Measurements from ENCODE around the gene ZNF526. TPM values are rescaled to one million over a fixed set of nuclear protein-coding genes. Genes with fewer than 3 reads are reported as not detected.

Gene ZNF526, protein sequence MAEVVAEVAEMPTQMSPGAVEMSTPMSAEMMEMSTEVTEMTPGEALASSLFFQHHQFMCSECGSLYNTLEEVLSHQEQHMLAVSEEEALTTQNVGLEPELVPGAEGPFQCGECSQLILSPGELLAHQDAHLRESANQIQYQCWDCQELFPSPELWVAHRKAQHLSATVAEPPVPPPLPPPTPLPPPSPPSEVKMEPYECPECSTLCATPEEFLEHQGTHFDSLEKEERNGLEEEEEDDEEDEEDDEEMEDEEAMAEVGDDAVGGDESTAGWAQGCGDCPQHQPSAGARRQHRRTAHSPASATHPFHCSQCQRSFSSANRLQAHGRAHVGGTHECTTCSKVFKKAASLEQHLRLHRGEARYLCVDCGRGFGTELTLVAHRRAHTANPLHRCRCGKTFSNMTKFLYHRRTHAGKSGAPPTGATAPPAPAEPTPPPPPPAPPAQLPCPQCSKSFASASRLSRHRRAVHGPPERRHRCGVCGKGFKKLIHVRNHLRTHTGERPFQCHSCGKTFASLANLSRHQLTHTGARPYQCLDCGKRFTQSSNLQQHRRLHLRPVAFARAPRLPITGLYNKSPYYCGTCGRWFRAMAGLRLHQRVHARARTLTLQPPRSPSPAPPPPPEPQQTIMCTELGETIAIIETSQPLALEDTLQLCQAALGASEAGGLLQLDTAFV
- total RNA-seq (2022; extraction: Qiagen RNA extraction; ENCODE audit: low read depth) = 13.2 to 22.4 TPM (median 19.7 TPM) in 5 replicates

DNA sequence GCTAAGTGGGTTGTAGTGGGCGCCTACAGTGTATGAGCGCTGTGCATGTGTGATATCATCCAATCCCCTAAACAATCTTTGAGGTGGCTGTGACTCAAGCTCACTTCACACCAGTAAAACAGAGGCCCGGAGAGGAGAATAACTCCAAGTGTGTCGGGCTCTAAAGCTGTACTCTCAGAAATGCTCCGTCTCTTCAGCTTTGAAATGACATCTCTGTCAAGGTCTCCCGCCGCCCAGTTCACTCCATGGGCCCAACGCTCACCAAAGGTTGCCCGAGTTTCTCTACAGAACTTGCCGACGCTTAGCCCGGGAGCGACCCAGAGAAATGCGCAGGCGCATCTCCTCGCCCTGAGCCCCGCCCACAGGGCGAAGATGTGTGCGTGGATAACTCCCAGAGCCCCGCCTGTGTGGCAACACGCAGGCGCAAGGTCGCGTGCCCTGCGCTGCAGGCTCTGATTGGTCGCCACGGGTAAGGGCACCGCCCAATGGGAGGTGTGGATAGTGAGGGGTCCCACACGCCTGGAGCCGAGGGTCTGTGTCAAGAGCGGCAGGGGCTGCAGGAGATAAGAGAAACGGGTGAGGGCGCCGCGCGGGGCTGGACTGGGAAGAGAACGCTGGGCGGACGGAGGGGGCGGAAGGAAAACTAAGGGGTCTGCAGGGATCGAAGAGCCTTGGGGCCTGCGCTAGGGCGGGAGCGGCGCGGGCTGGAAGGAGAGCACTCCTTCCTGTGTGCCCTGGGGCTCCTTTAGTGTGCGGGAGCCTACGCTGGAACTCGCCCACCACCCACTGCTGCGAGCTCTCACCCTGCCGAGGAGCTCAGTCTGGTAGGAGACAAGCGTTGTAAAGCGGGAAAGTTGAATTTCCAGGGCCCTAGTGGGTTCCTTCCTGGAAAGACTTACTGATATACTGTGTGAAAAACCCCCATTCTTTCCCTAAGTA is at the start of gene ZNF526:
TSS of gene ZNF526 (plus strand) at position 501 of the 939 bp plus-strand sequence. CDS start 4,092 bp downstream, outside the sequence.

DNA sequence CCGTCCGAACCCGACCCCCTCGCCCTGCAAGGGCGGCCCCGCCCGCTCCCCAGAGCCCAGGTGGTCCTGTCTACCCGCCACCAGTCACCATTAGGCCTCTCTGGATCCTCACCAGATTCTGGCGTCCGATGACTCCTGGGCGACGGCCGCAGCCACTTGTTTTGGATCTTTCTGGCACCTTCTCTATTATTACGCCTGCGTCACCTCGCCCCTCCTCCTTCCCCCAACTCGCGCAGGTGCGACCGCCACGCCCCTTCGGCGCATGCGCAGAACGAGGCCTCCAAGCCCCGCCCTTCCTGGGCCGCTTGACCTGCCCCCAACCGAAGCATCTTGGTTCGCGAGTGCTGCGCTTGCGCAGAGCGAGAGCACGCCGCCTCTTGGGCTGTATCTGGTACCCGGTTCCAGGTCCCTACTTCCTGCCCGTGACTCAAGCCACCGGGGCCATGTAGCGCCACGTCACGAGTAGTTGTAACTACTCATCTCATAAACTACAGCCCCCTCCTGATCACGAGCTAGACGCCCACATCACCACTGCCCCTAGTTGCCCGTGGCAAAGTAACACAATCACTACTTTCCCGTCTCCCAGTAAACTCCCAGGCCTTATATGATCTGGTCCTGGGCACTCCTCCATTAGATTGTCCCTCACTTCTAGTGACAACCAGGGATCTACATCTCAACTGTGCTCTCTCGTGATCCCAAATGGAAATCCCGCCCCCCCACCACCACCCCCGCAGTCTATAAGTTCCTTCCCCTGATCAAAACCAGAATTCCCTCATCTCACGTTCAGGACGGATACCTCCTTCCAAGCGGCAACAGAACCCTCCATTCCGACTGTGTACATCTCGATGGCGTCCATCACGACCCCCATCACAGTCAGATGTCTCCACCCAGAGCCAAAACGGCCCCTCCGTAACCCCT is 2.3 kb upstream of the ZNF526 start, which contains the start of gene DEDD2:
TSS of gene DEDD2 (minus strand) at position 158 of the 918 bp plus-strand sequence. CDS start 670 bp downstream, outside the sequence.

DNA sequence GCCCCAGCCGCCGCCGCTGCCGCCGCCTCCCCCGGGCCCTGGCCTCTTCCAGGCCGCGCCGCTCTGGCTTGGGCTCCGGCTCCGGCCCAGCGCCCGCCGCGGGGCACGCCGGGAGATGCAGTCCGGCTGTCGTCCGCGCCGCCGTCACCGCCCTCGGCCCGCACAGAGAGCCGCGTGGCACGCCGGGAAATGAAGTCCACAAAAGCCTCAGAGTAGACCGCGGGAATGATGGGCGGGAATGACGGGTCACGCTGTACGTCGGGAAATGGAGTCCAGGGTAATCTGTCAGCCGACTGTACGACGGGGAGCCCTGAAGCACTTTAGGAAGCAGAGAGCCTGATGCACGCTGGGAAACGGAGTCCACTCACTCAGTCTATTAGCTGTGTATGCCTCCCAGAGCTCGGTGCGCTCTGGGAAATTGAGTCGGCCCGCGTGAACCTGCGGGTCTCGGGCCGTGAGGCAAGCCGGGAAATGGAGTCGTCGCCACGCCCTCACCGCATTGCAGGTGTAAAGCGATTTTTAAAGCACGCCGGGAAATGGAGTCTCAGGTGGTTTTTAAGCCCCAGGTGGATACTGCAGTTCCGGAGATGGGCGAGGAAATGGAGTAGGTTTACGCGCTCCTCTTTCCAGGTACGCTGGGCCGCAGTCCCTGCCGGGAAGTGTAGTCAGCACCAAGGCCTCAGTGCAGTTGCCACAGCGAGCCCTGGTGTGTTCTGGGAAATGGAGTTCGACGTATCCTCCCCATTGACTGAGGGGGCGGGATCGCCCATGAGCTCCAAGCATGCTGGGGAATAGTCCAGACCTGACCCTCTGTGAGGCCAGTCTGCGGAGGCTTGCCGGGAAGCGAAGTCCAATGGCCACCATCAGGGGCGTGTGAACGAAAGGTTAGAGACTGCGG is 22.6 kb downstream of the ZNF526 start, which contains the start of gene GSK3A:
TSS of gene GSK3A (minus strand) at position 91 of the 898 bp plus-strand sequence. CDS start 137 bp downstream, outside the sequence.

DNA sequence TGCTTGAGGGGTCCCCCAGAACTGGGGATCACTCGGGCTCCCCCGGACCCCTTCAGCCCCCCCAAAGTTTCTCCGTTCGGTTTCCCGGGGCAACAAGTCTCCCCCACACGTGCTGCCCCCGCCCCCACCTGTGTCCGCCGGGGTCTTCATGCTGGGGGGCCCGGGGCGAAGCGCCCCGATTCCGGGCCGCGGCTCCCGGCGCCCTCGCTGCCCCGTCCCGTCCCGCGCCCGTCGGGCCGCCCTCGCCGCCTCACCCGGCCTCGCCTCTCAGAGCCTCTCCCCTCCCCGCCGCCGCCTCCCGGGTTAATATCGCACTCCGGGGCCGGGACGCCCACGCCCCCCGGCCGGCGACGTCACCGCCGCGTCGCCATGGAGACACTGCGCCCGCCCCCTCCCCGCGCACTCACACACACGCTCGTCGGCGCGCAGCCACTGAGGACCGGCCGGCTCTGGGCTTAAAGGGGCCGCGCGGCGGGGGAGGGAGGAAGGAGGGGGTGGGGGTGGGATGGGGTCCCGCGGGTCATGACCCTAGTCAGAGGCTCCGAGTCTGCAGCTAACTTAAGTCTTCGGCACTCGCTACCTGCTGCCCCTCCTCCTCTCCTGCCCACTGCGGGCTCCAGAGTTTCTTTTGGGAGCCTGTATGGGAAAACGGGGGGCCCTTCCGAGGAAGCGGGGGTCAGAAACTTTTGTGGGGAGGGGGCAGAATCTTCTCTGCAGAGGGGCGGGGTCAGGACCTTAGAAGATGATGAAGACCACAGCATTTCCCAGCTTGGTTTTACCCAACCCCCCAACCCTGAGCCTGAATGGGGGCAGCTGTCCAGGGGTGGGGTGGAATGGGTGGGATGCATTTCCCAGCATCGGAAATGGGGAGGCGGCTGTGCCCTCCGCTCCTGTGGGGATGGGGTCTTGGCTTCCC is 35.0 kb downstream of the ZNF526 start, which contains the start of gene ERF:
TSS of gene ERF (minus strand) at position 279 of the 916 bp plus-strand sequence. CDS start at position 150, 129 bp downstream.

DNA sequence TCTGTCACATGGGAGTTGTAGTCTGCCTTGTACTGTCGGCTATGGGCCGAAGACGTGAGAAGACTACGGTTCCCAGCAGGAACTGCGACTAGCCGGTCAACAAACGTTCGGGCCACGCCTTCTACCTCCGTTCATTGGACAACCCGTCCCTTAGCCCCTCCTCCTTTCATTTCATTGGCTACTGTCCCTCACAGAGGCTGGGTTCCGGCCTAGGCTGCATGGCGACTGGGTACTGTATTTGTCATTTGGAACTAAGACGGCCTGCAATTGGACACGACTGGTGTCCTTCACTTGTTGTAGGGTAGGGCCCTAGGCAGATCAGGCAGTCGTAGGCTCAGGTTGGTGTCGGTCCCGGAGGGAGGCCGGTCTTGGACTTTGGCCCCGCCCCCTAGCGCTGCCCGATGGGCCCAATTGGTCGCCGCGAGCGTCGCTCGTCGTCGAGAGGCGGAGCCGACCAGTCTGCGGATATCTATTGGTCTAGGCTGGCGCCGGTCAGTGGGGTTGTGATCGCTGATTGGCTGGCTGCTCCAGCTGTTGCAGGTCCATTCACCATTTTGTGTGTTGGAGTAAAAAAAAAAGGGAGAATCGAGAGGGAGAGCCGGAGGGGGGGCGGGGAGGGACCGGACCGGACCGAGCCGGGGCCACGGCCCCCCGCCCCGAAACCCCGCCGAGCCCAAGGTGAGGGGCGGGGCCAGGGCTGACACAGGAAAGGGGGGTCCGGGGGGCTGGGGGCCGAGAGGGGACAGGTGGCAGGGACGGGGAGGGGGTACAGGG is 48.8 kb downstream of the ZNF526 start, which contains the start of gene CIC:
TSS of gene CIC (plus strand) at position 549 of the 774 bp plus-strand sequence. CDS start 2,532 bp downstream, outside the sequence.

Other genes with a start within 250 kb of the ZNF526 start
- gene ATP1A3, start 226.1 kb upstream of the ZNF526 start, total RNA-seq (2022; extraction: Qiagen RNA extraction; ENCODE audit: low read depth) = 2.0 to 6.2 TPM (median 5.0 TPM) in 5 replicates
- 0.21 to 1.0 TPM (median 0.60 TPM) in 5 replicates for gene GRIK5, start 150.1 kb upstream of the ZNF526 start, total RNA-seq (2022; extraction: Qiagen RNA extraction; ENCODE audit: low read depth)
- 21.8 to 39.4 TPM (median 36.5 TPM) in 5 replicates for gene ZNF574, start 144.1 kb upstream of the ZNF526 start, total RNA-seq (2022; extraction: Qiagen RNA extraction; ENCODE audit: low read depth)
- gene POU2F2, start 87.9 kb upstream of the ZNF526 start, total RNA-seq (2022; extraction: Qiagen RNA extraction; ENCODE audit: low read depth) = 0.14 to 1.2 TPM (median 0.41 TPM) in 5 replicates
- gene DEDD2, start 2.6 kb upstream of the ZNF526 start, total RNA-seq (2022; extraction: Qiagen RNA extraction; ENCODE audit: low read depth) = 43.1 to 88.7 TPM (median 75.9 TPM) in 5 replicates
- 99.0 to 169 TPM (median 161 TPM) in 5 replicates for gene GSK3A, start 22.3 kb downstream of the ZNF526 start, total RNA-seq (2022; extraction: Qiagen RNA extraction; ENCODE audit: low read depth)
- 110 to 131 TPM (median 125 TPM) in 5 replicates for gene ERF, start 34.8 kb downstream of the ZNF526 start, total RNA-seq (2022; extraction: Qiagen RNA extraction; ENCODE audit: low read depth)
- 26.5 to 63.0 TPM (median 56.8 TPM) in 5 replicates for gene CIC, start 48.9 kb downstream of the ZNF526 start, total RNA-seq (2022; extraction: Qiagen RNA extraction; ENCODE audit: low read depth)
- gene PRR19, start 81.8 kb downstream of the ZNF526 start, total RNA-seq (2022; extraction: Qiagen RNA extraction; ENCODE audit: low read depth) = 3.5 to 4.9 TPM (median 3.7 TPM) in 5 replicates
- gene PAFAH1B3, start 82.3 kb downstream of the ZNF526 start, total RNA-seq (2022; extraction: Qiagen RNA extraction; ENCODE audit: low read depth) = 111 to 154 TPM (median 141 TPM) in 5 replicates
- 2.5 to 3.9 TPM (median 3.2 TPM) in 5 replicates for gene TMEM145, start 93.0 kb downstream of the ZNF526 start, total RNA-seq (2022; extraction: Qiagen RNA extraction; ENCODE audit: low read depth)
- 17.9 to 30.2 TPM (median 26.0 TPM) in 5 replicates for gene MEGF8, start 105.3 kb downstream of the ZNF526 start, total RNA-seq (2022; extraction: Qiagen RNA extraction; ENCODE audit: low read depth)
- 35.4 to 51.0 TPM (median 43.8 TPM) in 5 replicates for gene CNFN, start 170.0 kb downstream of the ZNF526 start, total RNA-seq (2022; extraction: Qiagen RNA extraction; ENCODE audit: low read depth)
- gene LIPE, start 207.1 kb downstream of the ZNF526 start, total RNA-seq (2022; extraction: Qiagen RNA extraction; ENCODE audit: low read depth) = 1.3 to 3.0 TPM (median 2.0 TPM) in 5 replicates
- gene CXCL17, start 222.6 kb downstream of the ZNF526 start, total RNA-seq (2022; extraction: Qiagen RNA extraction; ENCODE audit: low read depth) = 0.39 TPM in 1 of 5 replicates, not detected in the others